ENCODE measurements around the gene PTRH2.
A peak's percentile ranks its signal among the peaks of the same experiment; 100 is the strongest.

Gene PTRH2

DNA sequence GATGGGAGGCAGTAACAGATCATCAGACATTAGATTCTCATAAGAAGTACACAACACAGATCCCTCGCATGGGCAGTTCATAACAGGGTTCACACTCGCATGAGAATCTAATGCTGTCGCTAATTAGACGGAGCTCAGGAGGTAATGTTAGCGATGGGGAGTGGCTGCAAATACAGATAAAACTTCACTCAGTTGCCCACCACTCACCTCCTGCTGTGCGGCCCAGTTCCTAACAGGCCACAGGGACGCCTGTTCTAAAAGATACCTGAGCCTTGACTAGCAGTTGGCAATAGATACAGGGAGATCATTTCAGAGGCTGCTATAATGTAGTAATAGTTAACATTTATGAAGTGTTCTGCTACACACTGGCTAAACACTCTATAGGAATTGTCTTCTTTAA is 4.9 kb downstream of the PTRH2 start:
- H3K4me3 ChIP-seq (replicated peaks; ENCODE audit: low read depth, low read length), result no peak overlapping the region
- no peak for DNase-seq (ENCODE audit: low read depth)
- TF ChIP-seq, protein P1, sequence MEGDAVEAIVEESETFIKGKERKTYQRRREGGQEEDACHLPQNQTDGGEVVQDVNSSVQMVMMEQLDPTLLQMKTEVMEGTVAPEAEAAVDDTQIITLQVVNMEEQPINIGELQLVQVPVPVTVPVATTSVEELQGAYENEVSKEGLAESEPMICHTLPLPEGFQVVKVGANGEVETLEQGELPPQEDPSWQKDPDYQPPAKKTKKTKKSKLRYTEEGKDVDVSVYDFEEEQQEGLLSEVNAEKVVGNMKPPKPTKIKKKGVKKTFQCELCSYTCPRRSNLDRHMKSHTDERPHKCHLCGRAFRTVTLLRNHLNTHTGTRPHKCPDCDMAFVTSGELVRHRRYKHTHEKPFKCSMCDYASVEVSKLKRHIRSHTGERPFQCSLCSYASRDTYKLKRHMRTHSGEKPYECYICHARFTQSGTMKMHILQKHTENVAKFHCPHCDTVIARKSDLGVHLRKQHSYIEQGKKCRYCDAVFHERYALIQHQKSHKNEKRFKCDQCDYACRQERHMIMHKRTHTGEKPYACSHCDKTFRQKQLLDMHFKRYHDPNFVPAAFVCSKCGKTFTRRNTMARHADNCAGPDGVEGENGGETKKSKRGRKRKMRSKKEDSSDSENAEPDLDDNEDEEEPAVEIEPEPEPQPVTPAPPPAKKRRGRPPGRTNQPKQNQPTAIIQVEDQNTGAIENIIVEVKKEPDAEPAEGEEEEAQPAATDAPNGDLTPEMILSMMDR (IDR thresholded peaks at IDR 0.05; ENCODE audit: low read length, missing control alignments), result no peak

DNA sequence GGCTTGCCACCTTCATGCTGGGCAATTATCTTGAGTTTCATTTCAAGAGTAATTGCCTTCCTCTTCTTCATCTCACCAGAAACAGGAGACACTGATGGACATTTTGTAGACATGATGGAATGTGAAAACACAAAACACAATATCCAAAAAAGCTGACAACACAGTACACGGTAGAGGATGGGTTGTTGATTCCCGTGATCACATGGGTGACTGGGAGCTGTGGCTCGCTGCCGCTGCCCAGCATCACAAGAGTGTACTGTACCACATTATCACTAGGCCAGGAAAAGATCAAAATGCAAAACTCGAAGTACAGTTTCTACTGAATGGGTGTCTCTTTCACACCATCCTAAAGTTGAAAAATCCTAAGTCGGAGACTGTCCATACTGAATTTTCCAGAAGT is 7.4 kb downstream of the PTRH2 start:
- DNase-seq (ENCODE audit: low read depth), result no peak

DNA sequence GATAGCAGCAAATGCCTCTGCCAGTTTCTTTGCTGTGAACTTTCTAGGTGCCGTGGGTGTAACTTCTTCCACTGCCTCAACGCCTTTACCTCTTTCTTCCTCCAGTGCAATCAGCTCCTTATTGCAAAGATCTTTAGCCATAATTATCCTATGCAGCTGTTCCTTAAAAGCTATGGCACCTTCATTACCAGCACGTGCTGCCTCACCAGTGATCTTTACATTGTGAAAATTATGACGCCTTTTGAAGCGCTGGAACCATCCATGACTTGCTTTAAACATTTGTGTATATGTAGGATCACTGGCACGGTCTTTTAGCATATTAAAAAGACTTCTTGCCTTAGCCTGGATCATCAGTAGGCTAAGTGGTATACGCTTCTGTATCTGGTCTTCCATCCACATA is 8.0 kb downstream of the PTRH2 start:
- no peak overlapping the region for H3K4me3 ChIP-seq (replicated peaks; ENCODE audit: low read depth, low read length)
- TF ChIP-seq, protein P1 (IDR thresholded peaks at IDR 0.05; ENCODE audit: low read length, missing control alignments), result no peak
- DNase-seq (ENCODE audit: low read depth), result no peak

More for the DNA sequence above, 7.4 kb downstream of the PTRH2 start:
- no peak overlapping the region for H3K4me3 ChIP-seq (replicated peaks; ENCODE audit: low read depth, low read length)
- TF ChIP-seq, protein P1 (IDR thresholded peaks at IDR 0.05; ENCODE audit: low read length, missing control alignments), result no peak

DNA sequence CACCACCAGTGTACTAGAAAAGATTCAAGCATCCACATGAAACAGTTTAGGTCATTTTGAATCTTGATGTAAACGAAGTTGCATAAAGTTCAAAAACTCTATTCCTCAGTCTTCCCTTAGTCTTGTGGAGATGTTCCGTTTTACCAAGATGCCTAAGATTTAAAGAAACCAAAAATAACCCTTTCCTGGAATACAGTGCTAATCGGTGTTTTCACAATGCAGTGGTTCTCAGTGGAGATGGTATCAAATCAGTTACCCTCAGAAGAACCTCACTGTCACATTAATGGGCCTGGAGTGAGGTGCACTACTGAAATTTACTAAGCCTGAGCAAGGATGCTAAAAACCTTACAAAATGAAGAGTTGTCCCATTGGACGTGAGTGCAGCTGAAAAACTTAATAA is 9.1 kb downstream of the PTRH2 start:
- no peak overlapping the region for H3K4me3 ChIP-seq (replicated peaks; ENCODE audit: low read depth, low read length)
- TF ChIP-seq, protein P1 (IDR thresholded peaks at IDR 0.05; ENCODE audit: low read length, missing control alignments), result no peak
- DNase-seq (ENCODE audit: low read depth), result no peak

DNA sequence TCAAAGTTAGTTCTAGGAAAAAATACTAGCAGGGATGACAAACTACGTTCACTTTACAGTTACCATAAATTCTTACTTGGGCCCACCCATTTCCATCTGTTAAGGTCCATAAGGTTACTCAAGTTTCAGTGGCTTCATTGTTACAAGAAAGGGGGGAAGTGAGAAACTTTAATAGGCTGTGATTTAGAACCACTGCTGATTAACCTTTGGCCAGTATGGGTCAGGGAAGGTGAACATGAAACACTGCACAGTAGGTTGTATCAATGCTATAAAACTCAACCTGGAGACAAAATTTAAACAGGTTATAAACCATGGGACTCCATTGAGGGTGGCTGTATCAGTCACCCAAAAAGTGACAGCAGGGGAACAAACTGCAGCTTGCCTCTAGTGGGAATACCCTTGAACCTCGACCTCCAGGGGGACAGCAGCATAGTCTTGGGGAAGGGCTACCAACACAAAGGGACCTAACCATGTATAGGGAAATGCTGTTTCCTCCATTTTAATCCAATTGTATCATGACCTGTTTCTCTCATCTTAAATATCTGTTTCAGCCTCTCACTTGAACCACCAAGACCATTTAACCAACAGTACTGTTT is 10.4 kb downstream of the PTRH2 start:
- DNase-seq (ENCODE audit: low read depth), result no peak
- TF ChIP-seq, protein P1 (IDR thresholded peaks at IDR 0.05; ENCODE audit: low read length, missing control alignments), result no peak
- no peak overlapping the region for H3K4me3 ChIP-seq (replicated peaks; ENCODE audit: low read depth, low read length)

DNA sequence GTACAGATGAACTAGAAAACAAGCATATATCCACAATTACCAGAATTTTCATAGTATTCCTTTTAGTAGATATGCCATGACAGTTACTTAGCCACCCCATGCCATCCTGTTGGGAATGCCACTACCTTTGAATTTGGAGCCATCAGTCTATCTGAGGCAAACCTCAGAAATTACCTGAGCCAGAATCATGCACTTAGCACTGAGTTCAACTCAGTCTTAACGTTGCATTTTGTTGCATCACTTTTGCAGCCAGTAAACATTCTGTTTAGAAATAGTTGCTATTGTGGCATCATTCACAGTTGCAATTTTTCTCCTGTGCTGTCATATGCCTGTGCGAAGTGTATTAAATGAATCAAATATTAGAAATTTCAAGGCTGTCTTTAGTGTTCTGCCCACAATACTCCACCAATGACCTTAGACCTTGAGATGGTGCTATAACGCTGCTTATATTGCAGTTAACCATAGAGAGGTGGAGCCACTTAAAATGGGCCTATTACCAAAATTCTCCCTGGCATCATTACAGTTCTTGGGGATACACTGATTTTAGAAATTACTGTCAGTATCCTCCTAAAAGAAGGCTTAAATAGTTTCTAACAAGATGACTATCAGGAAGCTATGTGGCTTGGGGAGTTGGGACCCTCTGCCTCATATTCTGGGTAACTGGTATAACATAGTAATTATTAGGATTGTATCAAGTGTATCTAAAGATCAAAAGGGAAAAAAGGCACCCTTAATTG is 11.1 kb downstream of the PTRH2 start:
- DNase-seq (ENCODE audit: low read depth), result peak; percentile 16
- H3K4me3 ChIP-seq (replicated peaks; ENCODE audit: low read depth, low read length), result no peak overlapping the region
- TF ChIP-seq, protein P1 (IDR thresholded peaks at IDR 0.05; ENCODE audit: low read length, missing control alignments), result no peak

DNA sequence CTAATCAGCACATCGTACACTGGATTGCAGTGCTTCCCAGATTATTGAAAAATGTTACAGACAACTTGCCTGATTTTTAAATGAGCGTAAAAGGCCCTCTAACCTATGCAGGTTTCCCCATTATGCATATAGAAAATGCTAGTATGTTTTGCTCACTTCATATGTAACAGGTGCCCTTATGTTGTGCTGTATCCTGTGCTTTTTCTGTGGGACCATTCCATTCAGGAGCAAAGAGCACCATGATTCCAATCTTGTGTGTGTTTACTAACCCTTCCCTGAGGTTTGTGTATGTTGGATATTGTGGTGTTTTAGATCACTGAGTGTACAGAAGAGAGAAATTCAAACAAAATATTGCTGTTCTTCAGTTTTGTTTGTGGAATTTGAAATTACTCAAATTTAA is 12.9 kb downstream of the PTRH2 start:
- TF ChIP-seq, protein P1 (IDR thresholded peaks at IDR 0.05; ENCODE audit: low read length, missing control alignments), result no peak
- DNase-seq (ENCODE audit: low read depth), result no peak
- no peak overlapping the region for H3K4me3 ChIP-seq (replicated peaks; ENCODE audit: low read depth, low read length)
